Brain microvascular endothelial cell (primary cell): ENCODE measurements around the gene OSBP2.

Experiments used
- DNase-seq: peaks from one replicate; pipeline ENCODE4 v3.0.0-alpha.2; 2020
- H3K27ac ChIP-seq: fragments of 250-450 bp; sonication (Bioruptor Pico); 2 replicates; pipeline ENCODE4 v1.5.1; 2020; ENCODE audit warnings: mild to moderate bottlenecking, moderate library complexity
- H3K27me3 ChIP-seq: fragments of 250-450 bp; sonication (Bioruptor Pico); replicated peaks from 2 replicates; pipeline ENCODE4 v1.5.1; 2020; ENCODE audit warnings: mild to moderate bottlenecking
- H3K36me3 ChIP-seq: fragments of 250-450 bp; sonication (Bioruptor Pico); replicated peaks from 2 replicates; pipeline ENCODE4 v1.5.1; 2020; ENCODE audit warnings: mild to moderate bottlenecking
- H3K4me3 ChIP-seq: 2 replicates; pipeline ENCODE4 v1.5.1; 2011; ENCODE audit warnings: low read depth, mild to moderate bottlenecking, control low read depth, low read length, moderate library complexity
- CTCF ChIP-seq: IDR thresholded peaks from 2 replicates; pipeline ENCODE4 v1.5.1; 2011; ENCODE audit warnings: low read depth, mild to moderate bottlenecking, moderate library complexity, low read length, control low read depth, inconsistent platforms; ENCODE audit errors: missing control alignments
- in situ Hi-C: cut with HindIII; loops from 2 replicates; pipeline ENCODE4 v1.10.0; 2017; ENCODE audit warnings: low sequenced_read_pairs, low pct_ligation_motif_present

OSBP2 gene

GRCh38 chr22:30903876-30904460 lies 209.3 kb downstream of the OSBP2 start:
- Histone ChIP-seq H3K4me3 (no peak overlapping the region), H3K36me3 (no peaks in the 10 kb centered on the region), H3K27ac (no peak overlapping the region), H3K27me3 (no peaks in the 10 kb centered on the region)
- no peak for DNase-seq
- in situ Hi-C loops, result no loop called here
- no peak for TF ChIP-seq CTCF

GRCh38 chr22:30905696-30906341 lies 211.1 kb downstream of the OSBP2 start:
- no peak overlapping the region for H3K4me3 ChIP-seq
- H3K27me3 ChIP-seq, result no peaks in the 10 kb centered on the region
- in situ Hi-C loops, result no loop called here
- no peak for DNase-seq
- H3K27ac ChIP-seq, result no peak overlapping the region
- H3K36me3 ChIP-seq, result no peaks in the 10 kb centered on the region
- no peak for TF ChIP-seq CTCF

- Histone ChIP-seq H3K27ac (no peak overlapping the region), H3K27me3 (no peaks in the 10 kb centered on the region), H3K36me3 (no peaks in the 10 kb centered on the region), H3K4me3 (no peak overlapping the region)
- no peak for DNase-seq
- no peak for TF ChIP-seq CTCF
- in situ Hi-C loops, result no loop called here
Observed at GRCh38 chr22:30906411-30906810, 211.7 kb downstream of the OSBP2 start.

- in situ Hi-C loops, result no loop called here
- no peak for TF ChIP-seq CTCF
- no peak overlapping the region for H3K4me3 ChIP-seq
- H3K36me3 ChIP-seq, result no peaks in the 10 kb centered on the region
- H3K27me3 ChIP-seq, result no peaks in the 10 kb centered on the region
- no peak overlapping the region for H3K27ac ChIP-seq
- no peak for DNase-seq
Observed at GRCh38 chr22:30906946-30907345, 212.3 kb downstream of the OSBP2 start.

- DNase-seq, result no peak
- H3K36me3 ChIP-seq, result no peaks in the 10 kb centered on the region
- no peak overlapping the region for H3K27ac ChIP-seq
- in situ Hi-C loops, result no loop called here
- H3K4me3 ChIP-seq, result no peak overlapping the region
- no peaks in the 10 kb centered on the region for H3K27me3 ChIP-seq
- TF ChIP-seq CTCF, result no peak
Observed at GRCh38 chr22:30908051-30908461, 213.4 kb downstream of the OSBP2 start.

- no peak for TF ChIP-seq CTCF
- Histone ChIP-seq H3K4me3 (no peak overlapping the region), H3K27ac (no peak overlapping the region), H3K27me3 (no peaks in the 10 kb centered on the region), H3K36me3 (no peaks in the 10 kb centered on the region)
- in situ Hi-C loops, result no loop called here
- no peak for DNase-seq
Observed at GRCh38 chr22:30909306-30909705, 214.6 kb downstream of the OSBP2 start.
